ENCODE results near the gene CDT1.

Gene CDT1

DNA sequence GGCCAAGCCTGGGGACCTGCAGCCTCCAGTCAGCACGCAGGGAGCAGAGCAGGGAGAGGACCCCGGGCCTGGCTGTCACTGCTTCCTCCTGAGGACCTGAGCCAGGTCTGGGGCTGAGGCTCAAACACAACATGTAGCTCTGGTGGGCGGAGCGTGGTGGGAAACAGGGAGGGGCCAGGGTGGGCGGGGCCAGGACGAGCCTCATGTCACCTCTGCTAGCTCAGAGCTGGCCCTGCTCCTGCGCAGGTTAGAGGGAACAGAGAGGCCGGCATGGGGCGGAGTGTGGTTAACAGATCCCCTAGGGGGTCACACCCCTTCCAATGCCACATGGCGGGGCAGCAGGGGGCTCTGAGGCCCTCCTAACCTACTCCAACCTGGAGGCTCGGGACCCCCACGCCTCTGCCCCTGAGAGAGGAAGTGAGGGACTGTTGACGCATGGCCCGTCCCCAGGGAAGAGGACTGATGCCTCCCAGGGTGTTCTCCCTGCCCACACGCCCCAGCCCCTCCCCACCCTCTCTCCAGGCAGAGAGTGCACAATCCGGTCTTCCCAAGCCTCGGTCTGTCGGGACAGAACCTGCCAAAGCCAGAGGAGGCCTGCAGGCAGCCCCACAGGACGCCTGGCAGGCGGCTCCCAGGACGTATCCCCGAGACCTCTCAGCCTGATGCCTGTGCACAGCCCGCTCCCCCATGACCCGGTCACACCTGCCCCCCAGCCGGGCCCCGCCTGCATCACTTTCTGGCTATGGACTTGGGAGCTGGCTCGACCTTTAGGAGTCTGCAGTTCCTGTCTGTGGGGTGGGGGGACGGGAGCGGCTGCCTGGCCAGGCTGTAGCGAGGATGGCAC, 33.8 kb upstream of the CDT1 start:
- peak overlapping the region in 1 of 2 experiments; percentile 90 for H3K14ac ChIP-seq (ENCODE audit: low read length in 2 of 2)
- H4K8ac ChIP-seq (ENCODE audit: low read length): peak overlapping the region; percentile 88
- peak overlapping the region; percentile 77 to 91 for H3K4ac ChIP-seq (ENCODE audit: low read depth in 1 of 2, low read length in 2 of 2)
- no peaks in the 10 kb centered on the region for H3K27me3 ChIP-seq (ENCODE audit: control insufficient read depth in 1 of 2, insufficient read depth in 1 of 2, low read length in 2 of 2)
- no peak overlapping the region for H3K9ac ChIP-seq (ENCODE audit: low read length)
- H3K36me3 ChIP-seq (ENCODE audit: control insufficient read depth in 1 of 2, insufficient read depth in 2 of 2, low read depth in 1 of 2, low read length in 2 of 2): peaks cover 3 to 14% of the 10 kb centered on the region in 2 experiments
- H3K23ac ChIP-seq (ENCODE audit: low read length in 2 of 2): peak overlapping the region in 1 of 2 experiments; percentile 2
- H3K18ac ChIP-seq (ENCODE audit: low read depth in 1 of 2, low read length in 2 of 2): peak overlapping the region; percentile 91 to 96
- peak; percentile 59 for DNase-seq
- peak overlapping the region; percentile 45 for H3K4me2 ChIP-seq (ENCODE audit: low read length, poor library complexity, severe bottlenecking)
- H2BK12ac ChIP-seq (ENCODE audit: low read length in 2 of 2): peak overlapping the region; percentile 76 to 94
- peak overlapping the region; percentile 76 for H2AK5ac ChIP-seq (ENCODE audit: low read length, severe bottlenecking)
- H4K91ac ChIP-seq (ENCODE audit: low read length): peak overlapping the region; percentile 96
- no peaks in the 10 kb centered on the region for H3K9me3 ChIP-seq (ENCODE audit: control insufficient read depth, low read length)
- H2BK15ac ChIP-seq (ENCODE audit: low read depth, poor library complexity, severe bottlenecking): peak overlapping the region; percentile 98
- WGBS: 37% methylated on average over 25 of the region's 30 CpGs
- no peak overlapping the region for H2BK5ac ChIP-seq (ENCODE audit: low read depth, low read length, poor library complexity, severe bottlenecking)
- peaks cover 29% of the 10 kb centered on the region for H3K79me1 ChIP-seq (replicated peaks; ENCODE audit: low read length, poor library complexity, severe bottlenecking)
- peak overlapping the region; percentile 52 for H3K27ac ChIP-seq (ENCODE audit: low read length, poor library complexity, severe bottlenecking)
- peak overlapping the region; percentile 89 for H2BK120ac ChIP-seq (ENCODE audit: low read depth, low read length)
- H2AFZ ChIP-seq (ENCODE audit: low read depth, low read length): peak overlapping the region; percentile 8
- H3K4me1 ChIP-seq (ENCODE audit: control insufficient read depth, insufficient read depth, low read depth, low read length): peaks cover 89% of the 10 kb centered on the region
- H3K4me3 ChIP-seq (ENCODE audit: insufficient read depth in 1 of 2, low read depth in 1 of 2, low read length in 2 of 2): peak overlapping the region in 1 of 2 experiments; percentile 18

GRCh38 chr16:88770461-88771293, 32.9 kb upstream of the CDT1 start:
- Histone ChIP-seq H2BK12ac (ENCODE audit: low read length in 2 of 2) (peak overlapping the region; percentile 76 to 94), H2BK5ac (ENCODE audit: low read depth, low read length, poor library complexity, severe bottlenecking) (no peak overlapping the region), H2AFZ (ENCODE audit: low read depth, low read length) (no peak overlapping the region), H3K18ac (ENCODE audit: low read depth in 1 of 2, low read length in 2 of 2) (peak overlapping the region; percentile 91 to 99), H3K14ac (ENCODE audit: low read length in 2 of 2) (peak overlapping the region in 1 of 2 experiments; percentile 88), H3K4me1 (ENCODE audit: control insufficient read depth, insufficient read depth, low read depth, low read length) (peaks cover 87% of the 10 kb centered on the region), H2BK15ac (ENCODE audit: low read depth, poor library complexity, severe bottlenecking) (peak overlapping the region; percentile 98), H3K23ac (ENCODE audit: low read length in 2 of 2) (no peak overlapping the region), H3K9me3 (ENCODE audit: control insufficient read depth, low read length) (no peaks in the 10 kb centered on the region), H3K27me3 (ENCODE audit: control insufficient read depth in 1 of 2, insufficient read depth in 1 of 2, low read length in 2 of 2) (no peaks in the 10 kb centered on the region), H3K36me3 (ENCODE audit: control insufficient read depth in 1 of 2, insufficient read depth in 2 of 2, low read depth in 1 of 2, low read length in 2 of 2) (peaks cover 3 to 9% of the 10 kb centered on the region in 2 experiments), H2BK120ac (ENCODE audit: low read depth, low read length) (peak overlapping the region; percentile 75), H3K9ac (ENCODE audit: low read length) (no peak overlapping the region), H3K4me3 (ENCODE audit: insufficient read depth in 1 of 2, low read depth in 1 of 2, low read length in 2 of 2) (peak overlapping the region in 1 of 2 experiments; percentile 18), H4K8ac (ENCODE audit: low read length) (peak overlapping the region; percentile 88), H3K79me1 (replicated peaks; ENCODE audit: low read length, poor library complexity, severe bottlenecking) (peaks cover 24% of the 10 kb centered on the region), H3K4ac (ENCODE audit: low read depth in 1 of 2, low read length in 2 of 2) (peak overlapping the region; percentile 77 to 91), H3K27ac (ENCODE audit: low read length, poor library complexity, severe bottlenecking) (peak overlapping the region; percentile 52), H2AK5ac (ENCODE audit: low read length, severe bottlenecking) (peak overlapping the region; percentile 33), H3K4me2 (ENCODE audit: low read length, poor library complexity, severe bottlenecking) (peak overlapping the region; percentile 45), H4K91ac (ENCODE audit: low read length) (peak overlapping the region; percentile 96)
- DNase-seq: peak; percentile 97
- WGBS: 21% methylated on average over 41 of the region's 41 CpGs

- H3K9me3 ChIP-seq (ENCODE audit: control insufficient read depth, low read length): no peaks in the 10 kb centered on the region
- peaks cover 88% of the 10 kb centered on the region for H3K4me1 ChIP-seq (ENCODE audit: control insufficient read depth, insufficient read depth, low read depth, low read length)
- H2BK5ac ChIP-seq (ENCODE audit: low read depth, low read length, poor library complexity, severe bottlenecking): no peak overlapping the region
- peak overlapping the region; percentile 17 for H2BK15ac ChIP-seq (ENCODE audit: low read depth, poor library complexity, severe bottlenecking)
- peak overlapping the region; percentile 89 for H4K91ac ChIP-seq (ENCODE audit: low read length)
- peak overlapping the region; percentile 15 for H2AK5ac ChIP-seq (ENCODE audit: low read length, severe bottlenecking)
- peak overlapping the region in 1 of 2 experiments; percentile 73 for H3K14ac ChIP-seq (ENCODE audit: low read length in 2 of 2)
- no peak overlapping the region for H2BK120ac ChIP-seq (ENCODE audit: low read depth, low read length)
- peak overlapping the region; percentile 50 to 85 for H3K4ac ChIP-seq (ENCODE audit: low read depth in 1 of 2, low read length in 2 of 2)
- no peak overlapping the region for H3K4me3 ChIP-seq (ENCODE audit: insufficient read depth in 1 of 2, low read depth in 1 of 2, low read length in 2 of 2)
- H4K8ac ChIP-seq (ENCODE audit: low read length): peak overlapping the region; percentile 20
- H3K27me3 ChIP-seq (ENCODE audit: control insufficient read depth in 1 of 2, insufficient read depth in 1 of 2, low read length in 2 of 2): no peaks in the 10 kb centered on the region
- peaks cover 0 to 9% of the 10 kb centered on the region in 2 experiments for H3K36me3 ChIP-seq (ENCODE audit: control insufficient read depth in 1 of 2, insufficient read depth in 2 of 2, low read depth in 1 of 2, low read length in 2 of 2)
- H3K27ac ChIP-seq (ENCODE audit: low read length, poor library complexity, severe bottlenecking): peak overlapping the region; percentile 51
- 74% methylated on average over 18 of the region's 19 CpGs for WGBS
- H3K9ac ChIP-seq (ENCODE audit: low read length): no peak overlapping the region
- no peak overlapping the region for H3K4me2 ChIP-seq (ENCODE audit: low read length, poor library complexity, severe bottlenecking)
- peaks cover 21% of the 10 kb centered on the region for H3K79me1 ChIP-seq (replicated peaks; ENCODE audit: low read length, poor library complexity, severe bottlenecking)
- no peak overlapping the region for H3K23ac ChIP-seq (ENCODE audit: low read length in 2 of 2)
- no peak for DNase-seq
- H3K18ac ChIP-seq (ENCODE audit: low read depth in 1 of 2, low read length in 2 of 2): peak overlapping the region; percentile 38 to 99
- peak overlapping the region; percentile 2 to 96 for H2BK12ac ChIP-seq (ENCODE audit: low read length in 2 of 2)
- H2AFZ ChIP-seq (ENCODE audit: low read depth, low read length): no peak overlapping the region
Measured at GRCh38 chr16:88771294-88771772, 32.3 kb upstream of the CDT1 start.

Data from mesenchymal stem cell (in vitro differentiated cells and primary cell).